ENCODE results near the gene PPEF1.

Gene PPEF1

GRCh38 chrX:18707426-18708049 is at the start of gene PPEF1:
Gene PPEF1 (plus strand): TSS chrX:18707645. CDS start chrX:18707781, 136 bp downstream.
- no peak for DNase-seq

- DNase-seq, result no peak
Observed at GRCh38 chrX:18661273-18661672, 46.2 kb upstream of the PPEF1 start.

GRCh38 chrX:18664947-18665346 is 42.5 kb upstream of the PPEF1 start:
- DNase-seq, result peak; percentile 7

GRCh38 chrX:18666614-18667013 is 40.8 kb upstream of the PPEF1 start:
- no peak for DNase-seq

- no peak for DNase-seq
Observed at GRCh38 chrX:18668071-18668835, 39.2 kb upstream of the PPEF1 start.

GRCh38 chrX:18672008-18672407 is 35.4 kb upstream of the PPEF1 start, which contains the start of gene RS1:
Gene RS1 (minus strand): TSS chrX:18672108. CDS start chrX:18672068, 40 bp downstream.
- DNase-seq, result no peak

- peak; percentile 73 for DNase-seq
Observed at GRCh38 chrX:18674417-18674787, 33.0 kb upstream of the PPEF1 start.

GRCh38 chrX:18674788-18675735 is 32.4 kb upstream of the PPEF1 start:
- DNase-seq, result peak; percentile 87

GRCh38 chrX:18676050-18676449 is 31.4 kb upstream of the PPEF1 start:
- peak; percentile 54 for DNase-seq

GRCh38 chrX:18676470-18676869 is 31.0 kb upstream of the PPEF1 start:
- peak; percentile 85 for DNase-seq

- no peak for DNase-seq
Observed at GRCh38 chrX:18677161-18677869, 30.1 kb upstream of the PPEF1 start.

- DNase-seq, result no peak
Observed at GRCh38 chrX:18681996-18682395, 25.4 kb upstream of the PPEF1 start.

GRCh38 chrX:18682979-18683387 is 24.5 kb upstream of the PPEF1 start:
- DNase-seq, result no peak

GRCh38 chrX:18687856-18688495 is 19.5 kb upstream of the PPEF1 start:
- no peak for DNase-seq

- DNase-seq, result no peak
Observed at GRCh38 chrX:18691431-18691830, 16.0 kb upstream of the PPEF1 start.

- no peak for DNase-seq
Observed at GRCh38 chrX:18692541-18692940, 14.9 kb upstream of the PPEF1 start.

GRCh38 chrX:18696653-18697052 is 10.8 kb upstream of the PPEF1 start:
- DNase-seq, result no peak

- no peak for DNase-seq
Observed at GRCh38 chrX:18698737-18699650, 8.5 kb upstream of the PPEF1 start.

- DNase-seq, result peak; percentile 19
Observed at GRCh38 chrX:18701621-18702361, 5.7 kb upstream of the PPEF1 start.
